Calu3 (cell line): Measurements from ENCODE around the gene EP400. TPM values are rescaled to one million over a fixed set of nuclear protein-coding genes. Genes with fewer than 3 reads are reported as not detected.
A peak's percentile ranks its signal among the peaks of the same experiment; 100 is the strongest.

ENCODE experiments used
- BruUV-seq: library from RNA; stranded (reverse); fragments of 400-500 nt; replicated peaks from 2 replicates; lab custom pipeline; 2021; lab: Mats Ljungman, UMichigan
- CTCF ChIA-PET: fragments of 300-600 bp; sonication (Branson Sonifier 250); formaldehyde crosslinking; loops from one replicate; lab custom pipeline; 2022; ENCODE audit warnings: antibody characterized with exemption; lab: Charles Lee
- DNase-seq: peaks from one replicate; pipeline ENCODE4 v3.0.0; 2022
- H3K27ac Mint-ChIP-seq: one replicate; pipeline ENCODE4 v1.8.0; 2022; ENCODE audit warnings: mixed read lengths; ENCODE audit not compliant: unreplicated experiment
- H3K27me3 Mint-ChIP-seq: one replicate; pipeline ENCODE4 v1.8.0; 2022; ENCODE audit warnings: mixed read lengths; ENCODE audit not compliant: unreplicated experiment
- H3K36me3 Mint-ChIP-seq: one replicate; pipeline ENCODE4 v1.8.0; 2022; ENCODE audit warnings: mild to moderate bottlenecking, moderate library complexity, mixed read lengths; ENCODE audit not compliant: insufficient read depth, unreplicated experiment
- H3K4me1 Mint-ChIP-seq: one replicate; pipeline ENCODE4 v1.8.0; 2022; ENCODE audit warnings: mild to moderate bottlenecking, low read depth, mixed read lengths; ENCODE audit not compliant: unreplicated experiment
- H3K4me3 Mint-ChIP-seq: one replicate; pipeline ENCODE4 v1.8.0; 2022; ENCODE audit warnings: mild to moderate bottlenecking, low read depth, moderate library complexity, mixed read lengths; ENCODE audit not compliant: unreplicated experiment
- H3K9me3 Mint-ChIP-seq: one replicate; pipeline ENCODE4 v1.8.0; 2022; ENCODE audit warnings: low read depth, mixed read lengths; ENCODE audit not compliant: unreplicated experiment
- CTCF ChIP-seq: fragments of 200-600 bp; IDR thresholded peaks from one replicate; pipeline ENCODE4 v1.8.0; 2022; ENCODE audit warnings: antibody characterized with exemption; ENCODE audit not compliant: unreplicated experiment
- intact Hi-C: fragments of 100-400 bp; cut with micrococcal nuclease; formaldehyde crosslinking; loops from one replicate; pipeline ENCODE4 v1.10.0; 2022; ENCODE audit not compliant: unreplicated experiment
- total RNA-seq: library from RNA; stranded (reverse); gene quantifications from 2 replicates; pipeline ENCODE4 v1.2.3, GENCODE V29; 2022

The EP400 gene
- total RNA-seq, 1 experiment from 2014 or later, result 88.7 TPM

GRCh38 chr12:132043216-132043615 is 93.5 kb downstream of the EP400 start:
- no TSS peak for BruUV-seq
- Mint-ChIP-seq H3K27me3 (no peaks in the 10 kb centered on the region), H3K9me3 (no peaks in the 10 kb centered on the region), H3K36me3 (peaks cover 46% of the 10 kb centered on the region), H3K4me3 (no peak overlapping the region), H3K4me1 (no peaks in the 10 kb centered on the region), H3K27ac (no peak overlapping the region)
- DNase-seq, result no peak
- TF ChIP-seq CTCF, result no peak
- CTCF ChIA-PET, result interaction anchor here (1.4 kb wide), 1 partner anchor 13 kb away, joined by 4 read pairs; no protein-coding TSS in a partner anchor
- intact Hi-C loops, result no loop called here

- CTCF ChIA-PET, result interaction anchor here (1.4 kb wide), 1 partner anchor 14 kb away, joined by 4 read pairs; no protein-coding TSS in a partner anchor
- Mint-ChIP-seq H3K27ac (no peak overlapping the region), H3K36me3 (peaks cover 43% of the 10 kb centered on the region), H3K9me3 (no peaks in the 10 kb centered on the region), H3K27me3 (no peaks in the 10 kb centered on the region), H3K4me1 (no peaks in the 10 kb centered on the region), H3K4me3 (no peak overlapping the region)
- no peak for DNase-seq
- TF ChIP-seq CTCF, result no peak
- intact Hi-C loops, result no loop called here
- BruUV-seq, result no TSS peak
Measured at GRCh38 chr12:132043770-132044467, 94.2 kb downstream of the EP400 start.

GRCh38 chr12:132044661-132045412 is 95.1 kb downstream of the EP400 start:
- H3K4me3 Mint-ChIP-seq, result no peak overlapping the region
- no peaks in the 10 kb centered on the region for H3K4me1 Mint-ChIP-seq
- H3K36me3 Mint-ChIP-seq, result peaks cover 42% of the 10 kb centered on the region
- CTCF ChIA-PET, result no interaction called here
- TF ChIP-seq CTCF, result no peak
- H3K27me3 Mint-ChIP-seq, result no peaks in the 10 kb centered on the region
- DNase-seq, result no peak
- intact Hi-C loops, result no loop called here
- TSS peak; percentile 51 for BruUV-seq
- no peak overlapping the region for H3K27ac Mint-ChIP-seq
- H3K9me3 Mint-ChIP-seq, result no peaks in the 10 kb centered on the region

- Mint-ChIP-seq H3K4me1 (no peaks in the 10 kb centered on the region), H3K27ac (no peak overlapping the region), H3K4me3 (no peak overlapping the region), H3K36me3 (peaks cover 40% of the 10 kb centered on the region), H3K27me3 (no peaks in the 10 kb centered on the region), H3K9me3 (no peaks in the 10 kb centered on the region)
- no peak for TF ChIP-seq CTCF
- DNase-seq, result no peak
- CTCF ChIA-PET, result no interaction called here
- no TSS peak for BruUV-seq
- intact Hi-C loops, result no loop called here
Measured at GRCh38 chr12:132045751-132046150, 96.0 kb downstream of the EP400 start.
